Measurements from ENCODE around the gene MEMO1. TPM values are rescaled to one million over a fixed set of nuclear protein-coding genes. Genes with fewer than 3 reads are reported as not detected.
"Not testable (repeated sequence)": the region's sequence is repeated elsewhere in the genome, so short reads cannot be mapped to it uniquely, and the experiment has no call there.

Gene MEMO1
- total RNA-seq, 1 experiment from 2014 or later, result 85.8 TPM

DNA sequence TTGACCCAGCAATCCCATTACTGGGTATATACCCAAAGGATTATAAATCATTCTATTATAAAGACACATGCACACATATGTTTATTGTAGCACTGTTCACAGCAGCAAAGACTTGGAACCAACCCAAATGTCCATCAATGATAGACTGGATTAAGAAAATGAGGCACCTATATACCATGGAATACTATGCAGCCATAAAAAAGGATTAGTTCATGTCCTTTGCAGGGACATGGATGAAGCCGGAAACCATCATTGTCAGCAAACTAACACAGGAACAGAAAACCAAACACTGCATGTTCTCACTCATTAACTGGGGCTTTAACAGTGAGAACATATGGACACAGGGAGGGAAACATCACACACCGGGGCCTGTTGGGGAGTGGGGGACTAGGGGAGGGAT lies 110.7 kb downstream of the MEMO1 start:
- H3K27me3 ChIP-seq, DNase-seq, H3K4me3 ChIP-seq: not testable (repeated sequence)
- peaks cover 18% of the 10 kb centered on the region for H3K9me3 ChIP-seq
- peaks cover 24% of the 10 kb centered on the region for H3K36me3 ChIP-seq

GRCh38 chr2:31898346-31898745 lies 112.5 kb downstream of the MEMO1 start:
- H3K27me3 ChIP-seq, DNase-seq, H3K4me3 ChIP-seq: not testable (repeated sequence)
- peaks cover 18% of the 10 kb centered on the region for H3K9me3 ChIP-seq
- H3K36me3 ChIP-seq, result peaks cover 24% of the 10 kb centered on the region

DNA sequence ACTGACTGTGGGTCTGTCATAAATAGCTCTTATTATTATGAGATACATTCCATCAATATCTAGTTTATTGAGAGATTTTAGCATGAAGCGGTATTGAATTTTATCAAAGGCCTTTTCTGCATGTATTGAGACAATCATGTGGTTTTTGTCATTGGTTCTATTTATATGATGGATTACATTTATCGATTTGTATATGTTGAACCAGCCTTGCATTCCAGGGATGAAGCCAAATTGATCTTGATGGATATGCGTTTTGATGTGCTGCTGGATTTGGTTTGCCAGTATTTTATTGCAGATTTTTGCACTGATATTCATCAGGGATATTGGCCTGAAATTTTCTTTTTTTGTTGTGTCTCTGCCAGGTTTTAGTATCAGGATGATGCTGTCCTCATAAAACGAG lies 113.5 kb downstream of the MEMO1 start:
- not testable (repeated sequence) for H3K4me3 ChIP-seq, H3K27me3 ChIP-seq, DNase-seq
- Histone ChIP-seq H3K36me3 (peaks cover 24% of the 10 kb centered on the region), H3K9me3 (peaks cover 18% of the 10 kb centered on the region)

- H3K36me3 ChIP-seq, result peaks cover 24% of the 10 kb centered on the region
- no peak for DNase-seq
- H3K4me3 ChIP-seq, result no peak overlapping the region
- peaks cover 18% of the 10 kb centered on the region for H3K9me3 ChIP-seq
- H3K27me3 ChIP-seq, result no peaks in the 10 kb centered on the region
Observed at GRCh38 chr2:31896293-31896692, 114.5 kb downstream of the MEMO1 start.

- DNase-seq, result no peak
- Histone ChIP-seq H3K4me3 (no peak overlapping the region), H3K36me3 (peaks cover 20% of the 10 kb centered on the region), H3K9me3 (peaks cover 18% of the 10 kb centered on the region), H3K27me3 (no peaks in the 10 kb centered on the region)
Observed at GRCh38 chr2:31894656-31895055, 116.2 kb downstream of the MEMO1 start.

DNA sequence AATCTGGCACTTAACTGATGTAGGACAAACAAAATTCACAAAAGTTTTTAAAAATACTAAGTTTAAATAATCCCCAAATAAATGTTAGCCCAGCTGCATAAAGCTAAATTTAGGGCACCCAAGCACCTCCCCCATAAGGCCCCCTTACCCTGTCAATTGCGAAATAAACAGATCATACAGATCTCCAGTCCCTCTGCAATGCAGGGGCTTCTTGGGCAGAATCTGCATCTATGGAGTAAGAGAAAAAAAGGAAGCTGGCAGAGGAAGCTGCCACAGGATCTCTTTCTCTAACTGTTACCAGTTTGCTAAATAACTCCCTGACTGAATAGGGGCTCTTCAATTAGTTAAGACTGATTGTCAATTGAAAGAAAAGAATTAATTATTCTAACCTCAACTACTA lies 117.7 kb downstream of the MEMO1 start:
- no peak for DNase-seq
- H3K4me3 ChIP-seq, result no peak overlapping the region
- H3K9me3 ChIP-seq, result peaks cover 7% of the 10 kb centered on the region
- H3K36me3 ChIP-seq, result peaks cover 6% of the 10 kb centered on the region
- no peaks in the 10 kb centered on the region for H3K27me3 ChIP-seq

- Histone ChIP-seq H3K4me3 (no peak overlapping the region), H3K36me3 (no peaks in the 10 kb centered on the region), H3K9me3 (no peaks in the 10 kb centered on the region), H3K27me3 (no peaks in the 10 kb centered on the region)
- no peak for DNase-seq
Observed at GRCh38 chr2:31889044-31889443, 121.8 kb downstream of the MEMO1 start.

- no peak overlapping the region for H3K4me3 ChIP-seq
- no peaks in the 10 kb centered on the region for H3K36me3 ChIP-seq
- no peaks in the 10 kb centered on the region for H3K27me3 ChIP-seq
- no peak for DNase-seq
- no peaks in the 10 kb centered on the region for H3K9me3 ChIP-seq
Observed at GRCh38 chr2:31888550-31888949, 122.3 kb downstream of the MEMO1 start.

- no peak for DNase-seq
- no peak overlapping the region for H3K4me3 ChIP-seq
- H3K9me3 ChIP-seq, result no peaks in the 10 kb centered on the region
- no peaks in the 10 kb centered on the region for H3K27me3 ChIP-seq
- no peaks in the 10 kb centered on the region; the same call in 1 of the 2 replicates for H3K36me3 ChIP-seq
Observed at GRCh38 chr2:31886700-31887099, 124.1 kb downstream of the MEMO1 start.

GRCh38 chr2:31877008-31877407 lies 133.8 kb downstream of the MEMO1 start:
- DNase-seq, result no peak

DNA sequence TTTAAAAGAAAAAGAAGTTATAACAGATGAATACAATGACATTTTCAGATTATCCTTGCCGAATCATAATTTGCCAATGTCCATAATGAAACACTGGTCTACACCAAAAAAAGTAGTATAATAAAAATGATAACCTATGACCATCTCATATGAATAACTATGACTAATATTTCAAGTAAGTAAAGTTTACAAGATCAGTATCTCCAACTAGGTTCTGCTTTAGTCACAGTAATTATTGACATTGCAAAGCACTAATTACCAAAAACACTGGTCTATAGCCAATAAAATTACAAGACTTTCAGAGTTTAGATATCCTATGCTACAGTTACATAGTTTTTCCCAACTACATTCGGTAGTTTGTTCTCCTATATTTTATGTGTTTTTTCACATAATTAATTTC lies 136.7 kb downstream of the MEMO1 start:
- Histone ChIP-seq H3K36me3 (no peaks in the 10 kb centered on the region; the same call in 1 of the 2 replicates), H3K9me3 (no peaks in the 10 kb centered on the region), H3K4me3 (no peak overlapping the region), H3K27me3 (no peaks in the 10 kb centered on the region)
- no peak for DNase-seq

More at GRCh38 chr2:31877008-31877407, 133.8 kb downstream of the MEMO1 start:
- Histone ChIP-seq H3K4me3 (no peak overlapping the region), H3K9me3 (no peaks in the 10 kb centered on the region), H3K27me3 (no peaks in the 10 kb centered on the region), H3K36me3 (no peaks in the 10 kb centered on the region; the same call in 1 of the 2 replicates)

- no peaks in the 10 kb centered on the region for H3K9me3 ChIP-seq
- no peaks in the 10 kb centered on the region for H3K27me3 ChIP-seq
- DNase-seq, result no peak
- no peak overlapping the region for H3K4me3 ChIP-seq
- H3K36me3 ChIP-seq, result peaks cover 3% of the 10 kb centered on the region
Observed at GRCh38 chr2:31865215-31865614, 145.6 kb downstream of the MEMO1 start.

- H3K27me3 ChIP-seq, result no peaks in the 10 kb centered on the region
- peaks cover 3% of the 10 kb centered on the region for H3K36me3 ChIP-seq
- H3K9me3 ChIP-seq, result no peaks in the 10 kb centered on the region
- H3K4me3 ChIP-seq, result no peak overlapping the region
- DNase-seq, result no peak
Observed at GRCh38 chr2:31863867-31864266, 146.9 kb downstream of the MEMO1 start.

- not testable (repeated sequence) for H3K9me3 ChIP-seq, H3K4me3 ChIP-seq, H3K36me3 ChIP-seq, DNase-seq, H3K27me3 ChIP-seq
Observed at GRCh38 chr2:31863015-31863656, 147.7 kb downstream of the MEMO1 start.

- no peak for DNase-seq
- no peak overlapping the region for H3K4me3 ChIP-seq
- H3K9me3 ChIP-seq, result no peaks in the 10 kb centered on the region
- no peaks in the 10 kb centered on the region for H3K27me3 ChIP-seq
- peaks cover 3% of the 10 kb centered on the region for H3K36me3 ChIP-seq
Observed at GRCh38 chr2:31859959-31860358, 150.8 kb downstream of the MEMO1 start.

- no peak for DNase-seq
- Histone ChIP-seq H3K9me3 (no peaks in the 10 kb centered on the region), H3K36me3 (peaks cover 3% of the 10 kb centered on the region; the same call in 1 of the 2 replicates), H3K27me3 (no peaks in the 10 kb centered on the region), H3K4me3 (no peak overlapping the region)
Observed at GRCh38 chr2:31853521-31853920, 157.3 kb downstream of the MEMO1 start.

DNA sequence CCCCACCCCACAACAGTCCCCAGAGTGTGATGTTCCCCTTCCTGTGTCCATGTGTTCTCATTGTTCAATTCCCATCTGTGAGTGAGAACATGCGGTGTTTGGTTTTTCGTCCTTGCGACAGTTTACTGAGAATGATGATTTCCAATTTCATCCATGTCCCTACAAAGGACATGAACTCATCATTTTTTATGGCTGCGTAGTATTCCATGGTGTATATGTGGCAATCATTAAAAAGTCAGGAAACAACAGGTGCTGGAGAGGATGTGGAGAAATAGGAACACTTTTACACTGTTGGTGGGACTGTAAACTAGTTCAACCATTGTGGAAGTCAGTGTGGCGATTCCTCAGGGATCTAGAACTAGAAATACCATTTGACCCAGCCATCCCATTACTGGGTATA lies 168.7 kb downstream of the MEMO1 start:
- not testable (repeated sequence) for DNase-seq, H3K36me3 ChIP-seq, H3K4me3 ChIP-seq, H3K27me3 ChIP-seq, H3K9me3 ChIP-seq

DNA sequence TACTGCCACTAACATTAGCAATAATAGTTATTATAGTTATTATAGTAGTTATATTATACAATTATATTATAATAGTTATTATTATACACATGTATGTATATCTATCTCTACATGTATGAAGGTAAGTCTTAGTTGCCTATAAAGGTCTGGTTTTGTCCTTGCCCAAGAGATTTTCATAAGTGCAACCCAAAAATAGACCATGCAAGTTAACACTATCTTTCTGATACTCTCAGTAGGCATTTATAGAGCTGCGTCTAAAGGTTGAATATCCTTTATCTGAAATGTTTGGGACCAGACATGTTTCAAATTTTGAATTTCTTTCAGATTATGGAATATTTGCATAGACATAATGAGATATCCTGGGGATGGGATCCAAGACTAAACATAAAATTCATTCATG lies 175.4 kb downstream of the MEMO1 start:
- Histone ChIP-seq H3K9me3 (no peaks in the 10 kb centered on the region), H3K27me3 (no peaks in the 10 kb centered on the region), H3K4me3 (no peak overlapping the region), H3K36me3 (no peaks in the 10 kb centered on the region)
- no peak for DNase-seq

Measured in MG63 (cell line).